HEK293 (cell line): ENCODE results near the gene C22orf15.

Experiments used
- CTCF ChIA-PET: fragments of 350-600 bp; formaldehyde crosslinking; extraction: SDS; loops from one replicate; lab custom pipeline; 2021; ENCODE audit warnings: antibody characterized with exemption; lab: Yijun Ruan, JAX
- POLR2A ChIA-PET: fragments of 300-600 bp; formaldehyde crosslinking; extraction: SDS; loops from one replicate; lab custom pipeline; 2020; ENCODE audit warnings: antibody characterized with exemption, inconsistent platforms; lab: Yijun Ruan, JAX
- H3K27ac ChIP-seq: fragments of 200-500 bp; sonication (Bioruptor generic); 2 replicates; pipeline ENCODE4 v1.5.1; 2014; ENCODE audit warnings: low read depth, low read length, control low read depth, inconsistent platforms; ENCODE audit errors: extremely low read depth
- H3K36me3 ChIP-seq, 2 experiments: fragments of 200-500 bp in 1 of 2; sonication (Bioruptor generic) in 1 of 2; 1 replicate in 1 of 2; 2 replicates in 1 of 2; pipeline ENCODE4 v1.5.1; 2014 to 2017; ENCODE audit warnings: inconsistent platforms in 2 of 2, low read length in 2 of 2; ENCODE audit not compliant: control insufficient read depth in 2 of 2, insufficient read depth in 1 of 2
- H3K4me1 ChIP-seq: fragments of 200-500 bp; sonication (Bioruptor generic); 2 replicates; pipeline ENCODE4 v1.5.1; 2014; ENCODE audit warnings: mild to moderate bottlenecking, low read length, inconsistent platforms; ENCODE audit not compliant: control insufficient read depth, insufficient read depth
- H3K4me3 ChIP-seq: 2 replicates; pipeline ENCODE4 v1.5.1; 2011; ENCODE audit warnings: low read depth, mild to moderate bottlenecking, control low read depth, low read length, moderate library complexity
- H3K9me3 ChIP-seq: fragments of 200-500 bp; sonication (Bioruptor generic); 2 replicates; pipeline ENCODE4 v1.5.1; 2014; ENCODE audit warnings: low read depth, low read length, inconsistent platforms; ENCODE audit not compliant: control insufficient read depth, insufficient read depth
- GFI1B ChIP-seq: fragments of 450-650 bp; formaldehyde crosslinking; IDR thresholded peaks from 2 replicates; pipeline ENCODE4 v1.5.1; 2016; ENCODE audit warnings: missing biosample characterization, missing genetic modification characterization
- MZF1 ChIP-seq: fragments of 450-650 bp; formaldehyde crosslinking; IDR thresholded peaks from 2 replicates; pipeline ENCODE4 v1.5.1; 2017; ENCODE audit warnings: missing biosample characterization, missing genetic modification characterization, borderline replicate concordance
- OSR2 ChIP-seq: fragments of 450-650 bp; formaldehyde crosslinking; IDR thresholded peaks from 2 replicates; pipeline ENCODE4 v1.5.1; 2016; ENCODE audit warnings: missing biosample characterization, missing genetic modification characterization
- PRDM1 ChIP-seq: fragments of 450-650 bp; formaldehyde crosslinking; IDR thresholded peaks from 2 replicates; pipeline ENCODE4; 2016; ENCODE audit warnings: missing biosample characterization, missing genetic modification characterization
- PRDM6 ChIP-seq: fragments of 450-650 bp; formaldehyde crosslinking; IDR thresholded peaks from 2 replicates; pipeline ENCODE4 v1.5.1; 2017; ENCODE audit warnings: missing biosample characterization, missing genetic modification characterization
- REPIN1 ChIP-seq: fragments of 450-650 bp; formaldehyde crosslinking; IDR thresholded peaks from 2 replicates; pipeline ENCODE4 v1.5.1; 2017; ENCODE audit warnings: missing biosample characterization, missing genetic modification characterization, low read depth
- ZBTB49 ChIP-seq: fragments of 450-650 bp; formaldehyde crosslinking; IDR thresholded peaks from 2 replicates; pipeline ENCODE4 v1.5.1; 2016; ENCODE audit warnings: missing biosample characterization, missing genetic modification characterization, low read depth
- ZNF157 ChIP-seq: fragments of 450-650 bp; formaldehyde crosslinking; IDR thresholded peaks from 2 replicates; pipeline ENCODE4 v1.5.1; 2016; ENCODE audit warnings: missing biosample characterization, missing genetic modification characterization
- ZNF202 ChIP-seq: fragments of 450-650 bp; formaldehyde crosslinking; IDR thresholded peaks from 2 replicates; pipeline ENCODE4 v1.5.1; 2016; ENCODE audit warnings: missing biosample characterization, missing genetic modification characterization, borderline replicate concordance
- ZNF214 ChIP-seq: fragments of 450-650 bp; formaldehyde crosslinking; IDR thresholded peaks from 2 replicates; pipeline ENCODE4 v1.5.1; 2017; ENCODE audit warnings: missing biosample characterization, mild to moderate bottlenecking, missing genetic modification characterization, borderline replicate concordance
- ZNF274 ChIP-seq, 2 experiments: fragments of 200-500 bp in 1 of 2; fragments of 450-650 bp in 1 of 2; sonication (Bioruptor generic) in 1 of 2; formaldehyde crosslinking in 1 of 2; IDR thresholded peaks; 2 replicates each; pipeline versions ENCODE4 v1.5.1 to v1.6.1; 2014 to 2016; ENCODE audit warnings: borderline replicate concordance in 1 of 2, inconsistent platforms in 1 of 2, low read length in 1 of 2, missing biosample characterization in 1 of 2, missing genetic modification characterization in 1 of 2
- ZNF391 ChIP-seq: fragments of 450-650 bp; formaldehyde crosslinking; IDR thresholded peaks from 2 replicates; pipeline ENCODE4 v1.5.1; 2016; ENCODE audit warnings: low read depth, missing biosample characterization, missing genetic modification characterization, borderline replicate concordance
- ZNF394 ChIP-seq: fragments of 450-650 bp; formaldehyde crosslinking; IDR thresholded peaks from 2 replicates; pipeline ENCODE4 v1.5.1; 2016; ENCODE audit warnings: missing biosample characterization, missing genetic modification characterization, mild to moderate bottlenecking, moderate library complexity, borderline replicate concordance
- ZNF416 ChIP-seq: fragments of 450-650 bp; formaldehyde crosslinking; IDR thresholded peaks from 2 replicates; pipeline ENCODE4 v1.5.1; 2016; ENCODE audit warnings: missing biosample characterization, missing genetic modification characterization
- ZNF488 ChIP-seq: fragments of 450-650 bp; formaldehyde crosslinking; IDR thresholded peaks from 2 replicates; pipeline ENCODE4 v1.5.1; 2016; ENCODE audit warnings: missing biosample characterization, missing genetic modification characterization
- ZNF514 ChIP-seq: fragments of 450-650 bp; formaldehyde crosslinking; IDR thresholded peaks from 2 replicates; pipeline ENCODE4 v1.5.1; 2016; ENCODE audit warnings: missing biosample characterization, missing genetic modification characterization
- ZNF585B ChIP-seq: fragments of 450-650 bp; formaldehyde crosslinking; IDR thresholded peaks from 2 replicates; pipeline ENCODE4 v1.5.1; 2016; ENCODE audit warnings: missing biosample characterization, missing genetic modification characterization
- ZNF654 ChIP-seq: fragments of 450-650 bp; formaldehyde crosslinking; IDR thresholded peaks from 2 replicates; pipeline ENCODE4 v1.5.1; 2016; ENCODE audit warnings: low read depth, missing biosample characterization, missing genetic modification characterization
- ZNF660 ChIP-seq: fragments of 450-650 bp; IDR thresholded peaks from 2 replicates; pipeline ENCODE4 v1.5.1; 2018; ENCODE audit warnings: missing biosample characterization, mild to moderate bottlenecking, missing genetic modification characterization
- ZNF707 ChIP-seq: fragments of 450-650 bp; formaldehyde crosslinking; IDR thresholded peaks from 2 replicates; pipeline ENCODE4 v1.5.1; 2016; ENCODE audit warnings: missing biosample characterization, missing genetic modification characterization
- ZNF791 ChIP-seq: fragments of 450-650 bp; formaldehyde crosslinking; IDR thresholded peaks from 2 replicates; pipeline ENCODE4 v1.5.1; 2016; ENCODE audit warnings: missing biosample characterization, missing genetic modification characterization
- ZNF837 ChIP-seq: fragments of 450-650 bp; formaldehyde crosslinking; IDR thresholded peaks from 2 replicates; pipeline ENCODE4 v1.5.1; 2016; ENCODE audit warnings: missing biosample characterization, missing genetic modification characterization
- ZSCAN30 ChIP-seq: fragments of 450-650 bp; IDR thresholded peaks from 2 replicates; pipeline ENCODE4 v1.5.1; 2018; ENCODE audit warnings: missing biosample characterization, mild to moderate bottlenecking, missing genetic modification characterization, moderate library complexity
- TF ChIP-seq, protein P1 (sequence below): IDR thresholded peaks from 2 replicates; pipeline ENCODE4 v1.6.1; 2011; ENCODE audit warnings: mild to moderate bottlenecking, low read depth, low read length, borderline replicate concordance
- TF ChIP-seq, protein P2 (sequence below): fragments of 450-650 bp; formaldehyde crosslinking; IDR thresholded peaks from 2 replicates; pipeline ENCODE4 v1.5.1; 2016; ENCODE audit warnings: missing biosample characterization, missing genetic modification characterization
- TF ChIP-seq, protein P3 (sequence below): fragments of 450-650 bp; formaldehyde crosslinking; IDR thresholded peaks from 2 replicates; pipeline ENCODE4 v1.5.1; 2017; ENCODE audit warnings: missing biosample characterization, missing genetic modification characterization

The C22orf15 gene

GRCh38 chr22:23749841-23750301, 12.9 kb upstream of the C22orf15 start:
- CTCF ChIA-PET = interaction anchor here (0.6 to 1.2 kb wide), 2 partner anchors 17 to 100 kb away, joined by 3 to 4 read pairs; no protein-coding TSS in a partner anchor
- TF ChIP-seq ZNF391 (tag by site-specific recombination) (no peak), ZNF837 (tag by site-specific recombination) (no peak), ZSCAN30 (no peak), ZNF488 (tag by site-specific recombination) (no peak), MZF1 (tag by site-specific recombination) (no peak), ZNF394 (tag by site-specific recombination) (no peak), ZNF416 (tag by site-specific recombination) (no peak), GFI1B (tag by site-specific recombination) (no peak), ZNF157 (tag by site-specific recombination) (no peak), ZNF707 (tag by site-specific recombination) (no peak), ZNF514 (tag by site-specific recombination) (no peak), ZNF791 (tag by site-specific recombination) (no peak), ZNF202 (tag by site-specific recombination) (no peak), ZNF214 (tag by site-specific recombination) (no peak), ZNF660 (no peak), ZNF274 (IDR thresholded peaks at IDR 0.05; ENCODE audit: low read length) (no peak), ZNF274 (tag by site-specific recombination; IDR thresholded peaks at IDR 0.05; ENCODE audit: borderline replicate concordance) (no peak), REPIN1 (no peak)
- TF ChIP-seq, protein P1, sequence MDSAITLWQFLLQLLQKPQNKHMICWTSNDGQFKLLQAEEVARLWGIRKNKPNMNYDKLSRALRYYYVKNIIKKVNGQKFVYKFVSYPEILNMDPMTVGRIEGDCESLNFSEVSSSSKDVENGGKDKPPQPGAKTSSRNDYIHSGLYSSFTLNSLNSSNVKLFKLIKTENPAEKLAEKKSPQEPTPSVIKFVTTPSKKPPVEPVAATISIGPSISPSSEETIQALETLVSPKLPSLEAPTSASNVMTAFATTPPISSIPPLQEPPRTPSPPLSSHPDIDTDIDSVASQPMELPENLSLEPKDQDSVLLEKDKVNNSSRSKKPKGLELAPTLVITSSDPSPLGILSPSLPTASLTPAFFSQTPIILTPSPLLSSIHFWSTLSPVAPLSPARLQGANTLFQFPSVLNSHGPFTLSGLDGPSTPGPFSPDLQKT = no peak
- TF ChIP-seq, protein P2, sequence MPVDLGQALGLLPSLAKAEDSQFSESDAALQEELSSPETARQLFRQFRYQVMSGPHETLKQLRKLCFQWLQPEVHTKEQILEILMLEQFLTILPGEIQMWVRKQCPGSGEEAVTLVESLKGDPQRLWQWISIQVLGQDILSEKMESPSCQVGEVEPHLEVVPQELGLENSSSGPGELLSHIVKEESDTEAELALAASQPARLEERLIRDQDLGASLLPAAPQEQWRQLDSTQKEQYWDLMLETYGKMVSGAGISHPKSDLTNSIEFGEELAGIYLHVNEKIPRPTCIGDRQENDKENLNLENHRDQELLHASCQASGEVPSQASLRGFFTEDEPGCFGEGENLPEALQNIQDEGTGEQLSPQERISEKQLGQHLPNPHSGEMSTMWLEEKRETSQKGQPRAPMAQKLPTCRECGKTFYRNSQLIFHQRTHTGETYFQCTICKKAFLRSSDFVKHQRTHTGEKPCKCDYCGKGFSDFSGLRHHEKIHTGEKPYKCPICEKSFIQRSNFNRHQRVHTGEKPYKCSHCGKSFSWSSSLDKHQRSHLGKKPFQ = no peak
- TF ChIP-seq, protein P3, sequence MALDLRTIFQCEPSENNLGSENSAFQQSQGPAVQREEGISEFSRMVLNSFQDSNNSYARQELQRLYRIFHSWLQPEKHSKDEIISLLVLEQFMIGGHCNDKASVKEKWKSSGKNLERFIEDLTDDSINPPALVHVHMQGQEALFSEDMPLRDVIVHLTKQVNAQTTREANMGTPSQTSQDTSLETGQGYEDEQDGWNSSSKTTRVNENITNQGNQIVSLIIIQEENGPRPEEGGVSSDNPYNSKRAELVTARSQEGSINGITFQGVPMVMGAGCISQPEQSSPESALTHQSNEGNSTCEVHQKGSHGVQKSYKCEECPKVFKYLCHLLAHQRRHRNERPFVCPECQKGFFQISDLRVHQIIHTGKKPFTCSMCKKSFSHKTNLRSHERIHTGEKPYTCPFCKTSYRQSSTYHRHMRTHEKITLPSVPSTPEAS (tag by site-specific recombination) = no peak
- TF ChIP-seq, all 188 proteins: peak for 0
- Histone ChIP-seq H3K27ac (0 out of 2 replicates have a peak overlapping the region, but pooled peaks have one; percentile 13), H3K9me3 (no peaks in the 10 kb centered on the region), H3K36me3 (peaks cover 0 to 11% of the 10 kb centered on the region in 2 experiments), H3K4me3 (no peak overlapping the region; the same call in 1 of the 2 replicates), H3K4me1 (peaks cover 9% of the 10 kb centered on the region; the same call in 1 of the 2 replicates)
- POLR2A ChIA-PET = interaction anchor here (0.6 to 1.8 kb wide), 3 partner anchors 10 to 33 kb away, joined by 4 to 5 read pairs (median 5); no protein-coding TSS in a partner anchor

DNA sequence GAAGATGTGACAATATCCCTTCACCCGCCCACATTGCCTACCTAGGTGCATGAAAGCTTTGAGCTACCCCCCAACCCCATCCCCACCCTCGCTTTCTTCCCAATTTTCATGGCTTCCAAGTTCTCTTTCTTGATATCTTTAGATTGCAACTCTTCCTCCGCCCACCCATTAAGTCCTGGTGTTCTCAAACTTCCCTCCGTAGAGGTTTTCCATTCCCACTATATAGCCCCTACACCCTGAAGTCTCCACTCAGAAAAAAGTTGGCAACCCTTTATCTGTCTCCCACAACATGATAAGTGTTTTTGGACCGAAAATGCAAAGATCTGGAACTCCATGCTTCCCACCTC, 12.4 kb upstream of the C22orf15 start:
- ChIA-PET CTCF (interaction anchor here (0.9 to 1.2 kb wide), 2 partner anchors 99 to 209 kb away, joined by 3 to 4 read pairs; no protein-coding TSS in a partner anchor), POLR2A (interaction anchor here (0.8 to 1.8 kb wide), 9 partner anchors 10 to 107 kb away, joined by 3 to 7 read pairs (median 4); partner anchors contain the start of gene SLC2A11)
- Histone ChIP-seq H3K27ac (peak overlapping the region; percentile 98), H3K4me1 (peaks cover 9% of the 10 kb centered on the region; the same call in 1 of the 2 replicates), H3K36me3 (peaks cover 0 to 7% of the 10 kb centered on the region in 2 experiments; a peak in 2 of 3 replicates), H3K4me3 (peak overlapping the region; percentile 91), H3K9me3 (no peaks in the 10 kb centered on the region)
- TF ChIP-seq ZNF514 (tag by site-specific recombination) = no peak
- TF ChIP-seq PRDM6 = no peak
- no peak for TF ChIP-seq ZNF707 (tag by site-specific recombination)
- no peak for TF ChIP-seq ZBTB49 (tag by site-specific recombination)
- no peak for TF ChIP-seq ZNF654 (tag by site-specific recombination)
- no peak for TF ChIP-seq PRDM1 (tag by site-specific recombination)
- TF ChIP-seq ZNF585B (tag by site-specific recombination) = no peak
- TF ChIP-seq OSR2 (tag by site-specific recombination) = no peak
